Fibroblast of skin of left biceps (primary cell): ENCODE data around the gene ZNF654.
A peak's percentile ranks its signal among the peaks of the same experiment; 100 is the strongest.
"Not testable (repeated sequence)": the region's sequence is repeated elsewhere in the genome, so short reads cannot be mapped to it uniquely, and the experiment has no call there.

ENCODE experiments used
- DNase-seq, 2 experiments: peaks; one replicate each; pipeline ENCODE4 v3.0.0-alpha.2; 2013; ENCODE audit warnings: low read depth in 2 of 2

ZNF654 gene

GRCh38 chr3:88137836-88138235, 78.8 kb downstream of the ZNF654 start:
- DNase-seq: no peak

- DNase-seq: peak; percentile 77 to 85
Observed at GRCh38 chr3:88141458-88142083, 82.5 kb downstream of the ZNF654 start.

GRCh38 chr3:88142094-88142624, 83.1 kb downstream of the ZNF654 start:
- DNase-seq: no peak

GRCh38 chr3:88147261-88147660, 88.2 kb downstream of the ZNF654 start:
- DNase-seq: no peak

- DNase-seq: no peak
Observed at GRCh38 chr3:88148651-88149050, 89.6 kb downstream of the ZNF654 start.

- DNase-seq: no peak
Observed at GRCh38 chr3:88149101-88149508, 90.0 kb downstream of the ZNF654 start.

- DNase-seq: peak; percentile 78 to 84
Observed at GRCh38 chr3:88149509-88150362, 90.7 kb downstream of the ZNF654 start, which contains the start of gene C3orf38. TSS of gene C3orf38 (plus strand) at chr3:88149959. CDS start at chr3:88150053, 94 bp downstream.

- DNase-seq: no peak
Observed at GRCh38 chr3:88150371-88150770, 91.3 kb downstream of the ZNF654 start.

- DNase-seq: no peak
Observed at GRCh38 chr3:88150806-88151205, 91.8 kb downstream of the ZNF654 start.

- no peak for DNase-seq
Observed at GRCh38 chr3:88151358-88151757, 92.3 kb downstream of the ZNF654 start.

GRCh38 chr3:88152841-88153240, 93.8 kb downstream of the ZNF654 start:
- no peak for DNase-seq

- no peak for DNase-seq
Observed at GRCh38 chr3:88166419-88166971, 107.4 kb downstream of the ZNF654 start.

GRCh38 chr3:88167173-88167572, 108.1 kb downstream of the ZNF654 start:
- no peak for DNase-seq

- DNase-seq: no peak
Observed at GRCh38 chr3:88167704-88168103, 108.6 kb downstream of the ZNF654 start.

GRCh38 chr3:88168171-88168570, 109.1 kb downstream of the ZNF654 start:
- no peak for DNase-seq

GRCh38 chr3:88180398-88180999, 121.4 kb downstream of the ZNF654 start:
- peak in 1 of 2 experiments; percentile 14 for DNase-seq

- not testable (repeated sequence) for DNase-seq
Observed at GRCh38 chr3:88182165-88182918, 123.3 kb downstream of the ZNF654 start.

- no peak for DNase-seq
Observed at GRCh38 chr3:88188436-88188835, 129.4 kb downstream of the ZNF654 start.

- DNase-seq: no peak
Observed at GRCh38 chr3:88189361-88189810, 130.3 kb downstream of the ZNF654 start.

GRCh38 chr3:88191872-88192409, 132.9 kb downstream of the ZNF654 start:
- DNase-seq: no peak

- no peak for DNase-seq
Observed at GRCh38 chr3:88192631-88193030, 133.6 kb downstream of the ZNF654 start.
